Nephron (organoid): ENCODE measurements around the gene ULBP2.
A peak's percentile ranks its signal among the peaks of the same experiment; 100 is the strongest.
"Not testable (repeated sequence)": the region's sequence is repeated elsewhere in the genome, so short reads cannot be mapped to it uniquely, and the experiment has no call there.

Experiments used
- H3K27ac Mint-ChIP-seq, 3 experiments: 2 replicates each; pipeline ENCODE4 v1.8.0; 2020; ENCODE audit warnings: mixed read lengths in 3 of 3, mild to moderate bottlenecking in 2 of 3, moderate library complexity in 1 of 3
- H3K27me3 Mint-ChIP-seq: 2 replicates; pipeline ENCODE4 v1.8.0; 2021; ENCODE audit warnings: low read depth, mild to moderate bottlenecking, moderate library complexity, mixed read lengths
- H3K36me3 Mint-ChIP-seq: 2 replicates; pipeline ENCODE4 v1.8.0; 2020; ENCODE audit warnings: low read depth, mixed read lengths
- H3K4me1 Mint-ChIP-seq: 2 replicates; pipeline ENCODE4 v1.8.0; 2020; ENCODE audit warnings: mixed read lengths
- H3K4me3 Mint-ChIP-seq, 3 experiments: 2 replicates each; pipeline ENCODE4 v1.8.0; 2020; ENCODE audit warnings: mild to moderate bottlenecking in 3 of 3, mixed read lengths in 3 of 3, moderate library complexity in 2 of 3
- H3K9me3 Mint-ChIP-seq: 2 replicates; pipeline ENCODE4 v1.8.0; 2020; ENCODE audit warnings: mixed read lengths
- TF ChIP-seq, protein P1 (sequence below), 3 experiments: fragments of 200-600 bp; sonication (generic); IDR thresholded peaks; one replicate each; pipeline ENCODE4 v1.5.0; 2021; ENCODE audit warnings: antibody characterized with exemption in 3 of 3; ENCODE audit not compliant: unreplicated experiment in 3 of 3

Gene ULBP2

DNA sequence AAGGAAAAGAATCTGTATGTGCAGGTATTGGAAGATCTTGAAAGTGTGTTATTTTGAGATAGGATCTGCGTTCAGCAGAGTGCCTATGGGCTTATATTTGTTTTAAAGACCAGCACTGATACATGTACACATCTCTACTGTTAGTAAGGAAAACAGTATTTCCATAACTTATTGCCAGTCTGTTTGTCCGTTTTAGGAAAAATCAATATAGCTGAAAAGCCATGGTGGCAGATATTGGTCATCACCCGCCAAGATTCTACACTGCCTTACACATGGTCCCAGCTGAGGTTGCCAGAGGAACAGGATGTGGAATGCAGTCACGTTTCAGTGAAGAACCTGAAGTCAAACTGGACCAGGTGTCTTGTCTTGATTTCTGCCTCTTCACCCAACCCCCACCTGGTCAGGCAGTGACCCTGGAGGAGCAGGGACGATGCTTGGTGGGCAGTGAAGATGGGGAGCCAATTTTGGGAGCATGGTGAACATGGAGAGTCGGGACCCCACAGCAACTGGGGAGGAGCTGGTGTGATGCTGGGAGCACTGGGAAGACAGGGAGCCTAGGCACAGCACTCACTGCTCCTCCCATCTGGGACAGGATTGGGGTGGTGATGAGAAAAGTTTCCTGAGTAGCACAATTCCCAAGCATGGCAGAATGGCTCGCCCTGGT lies 14.0 kb downstream of the ULBP2 start:
- H3K27me3 Mint-ChIP-seq, result peaks cover 96% of the 10 kb centered on the region
- not testable (repeated sequence) for H3K27ac Mint-ChIP-seq, H3K36me3 Mint-ChIP-seq, H3K9me3 Mint-ChIP-seq, H3K4me1 Mint-ChIP-seq, H3K4me3 Mint-ChIP-seq

DNA sequence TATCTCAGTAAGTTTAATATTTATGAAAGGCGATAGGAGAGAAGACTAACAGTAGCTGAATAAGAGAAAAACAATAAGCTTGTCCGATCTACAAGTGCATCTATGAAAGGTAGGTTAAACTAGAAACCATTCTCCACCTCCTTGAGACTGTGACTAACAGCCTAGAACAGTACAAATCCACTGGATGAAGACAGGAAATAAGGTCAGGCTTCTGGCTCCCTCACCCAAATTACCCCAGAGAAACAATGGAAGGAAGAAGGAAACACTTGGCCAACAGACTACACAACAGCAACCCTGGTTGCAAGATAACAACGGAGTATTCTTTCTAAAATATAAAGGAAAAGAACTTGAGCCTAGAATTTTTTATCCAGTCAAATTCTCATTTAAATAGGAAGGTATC lies 16.3 kb downstream of the ULBP2 start:
- not testable (repeated sequence) for H3K4me3 Mint-ChIP-seq, H3K9me3 Mint-ChIP-seq, H3K4me1 Mint-ChIP-seq, H3K27ac Mint-ChIP-seq, H3K36me3 Mint-ChIP-seq
- H3K27me3 Mint-ChIP-seq, result peaks cover 96% of the 10 kb centered on the region

DNA sequence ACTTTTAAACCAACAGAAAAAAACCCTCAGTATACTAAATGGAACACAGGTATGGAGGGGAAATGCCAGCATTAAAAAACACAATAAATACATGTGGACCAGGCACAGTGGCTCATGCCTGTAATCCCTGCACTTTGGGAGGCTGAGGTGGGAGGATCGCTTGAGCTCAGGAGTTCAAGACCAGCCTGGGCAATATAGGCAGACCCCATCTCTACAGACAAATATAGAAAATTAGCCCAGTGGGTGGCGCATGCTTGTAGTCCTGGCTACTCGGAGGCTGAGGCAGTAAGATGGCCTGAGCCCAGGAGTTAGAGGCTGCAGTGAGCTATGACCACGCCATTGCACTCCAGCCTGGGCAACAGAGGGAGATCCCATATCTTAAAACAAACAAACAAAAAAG lies 18.0 kb downstream of the ULBP2 start:
- Mint-ChIP-seq H3K27me3 (peaks cover 100% of the 10 kb centered on the region), H3K4me1 (peaks cover 20% of the 10 kb centered on the region)
- not testable (repeated sequence) for H3K27ac Mint-ChIP-seq, H3K36me3 Mint-ChIP-seq, H3K4me3 Mint-ChIP-seq, H3K9me3 Mint-ChIP-seq

DNA sequence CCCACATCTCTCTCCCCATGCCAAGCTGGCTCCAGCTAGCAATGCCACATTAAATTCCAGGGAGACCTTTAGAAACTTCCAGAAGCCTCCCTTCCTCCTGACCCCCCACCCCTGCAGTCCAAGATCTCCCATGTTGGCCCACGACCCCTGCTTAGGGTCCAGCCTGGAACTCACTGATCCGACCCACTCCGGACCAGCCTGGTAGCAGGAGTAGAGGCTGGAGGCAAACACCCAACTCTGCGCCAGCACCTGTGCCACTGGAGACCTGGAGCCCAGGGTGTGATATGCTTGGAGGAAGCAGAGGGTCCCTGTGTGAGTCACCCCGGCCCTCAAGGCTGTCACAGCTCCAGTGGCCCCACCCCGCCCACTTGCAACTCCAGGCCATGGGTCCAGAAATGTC lies 18.7 kb downstream of the ULBP2 start:
- Mint-ChIP-seq H3K4me1 (peaks cover 22% of the 10 kb centered on the region), H3K27me3 (peaks cover 100% of the 10 kb centered on the region)

DNA sequence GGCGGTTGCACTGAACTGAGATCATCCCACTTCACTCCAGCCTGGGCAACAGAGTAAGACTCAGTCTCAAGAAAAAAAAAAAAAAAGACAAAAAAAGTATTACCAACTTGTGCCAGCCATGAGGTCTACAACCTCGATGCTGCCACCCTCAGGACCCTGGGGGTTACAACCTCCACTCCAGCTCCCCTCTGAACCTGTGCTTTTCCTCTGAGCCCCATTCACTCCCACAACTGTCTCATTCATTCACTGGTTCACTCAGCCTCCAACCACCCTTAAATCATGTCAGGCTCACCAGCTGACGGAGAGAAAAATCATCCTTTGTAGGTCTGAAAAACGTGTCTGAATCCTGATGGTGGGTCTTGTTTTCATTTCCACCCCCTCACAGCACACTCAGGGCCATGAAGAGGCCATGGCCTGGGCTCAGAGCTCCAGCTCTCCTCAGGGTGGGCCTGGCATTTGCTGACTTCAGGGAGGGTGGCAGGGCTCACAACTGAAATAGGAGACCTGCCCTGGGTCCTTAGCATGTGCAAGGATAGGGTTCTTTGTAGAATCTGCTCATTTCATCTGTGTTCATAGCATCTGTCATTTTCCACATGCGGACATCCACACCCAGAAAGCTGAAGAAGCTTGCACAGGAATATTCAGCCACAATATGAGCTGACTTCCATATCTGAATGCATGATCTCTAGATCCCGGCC lies 20.1 kb downstream of the ULBP2 start:
- H3K27me3 Mint-ChIP-seq, result peaks cover 100% of the 10 kb centered on the region
- TF ChIP-seq, protein P1, sequence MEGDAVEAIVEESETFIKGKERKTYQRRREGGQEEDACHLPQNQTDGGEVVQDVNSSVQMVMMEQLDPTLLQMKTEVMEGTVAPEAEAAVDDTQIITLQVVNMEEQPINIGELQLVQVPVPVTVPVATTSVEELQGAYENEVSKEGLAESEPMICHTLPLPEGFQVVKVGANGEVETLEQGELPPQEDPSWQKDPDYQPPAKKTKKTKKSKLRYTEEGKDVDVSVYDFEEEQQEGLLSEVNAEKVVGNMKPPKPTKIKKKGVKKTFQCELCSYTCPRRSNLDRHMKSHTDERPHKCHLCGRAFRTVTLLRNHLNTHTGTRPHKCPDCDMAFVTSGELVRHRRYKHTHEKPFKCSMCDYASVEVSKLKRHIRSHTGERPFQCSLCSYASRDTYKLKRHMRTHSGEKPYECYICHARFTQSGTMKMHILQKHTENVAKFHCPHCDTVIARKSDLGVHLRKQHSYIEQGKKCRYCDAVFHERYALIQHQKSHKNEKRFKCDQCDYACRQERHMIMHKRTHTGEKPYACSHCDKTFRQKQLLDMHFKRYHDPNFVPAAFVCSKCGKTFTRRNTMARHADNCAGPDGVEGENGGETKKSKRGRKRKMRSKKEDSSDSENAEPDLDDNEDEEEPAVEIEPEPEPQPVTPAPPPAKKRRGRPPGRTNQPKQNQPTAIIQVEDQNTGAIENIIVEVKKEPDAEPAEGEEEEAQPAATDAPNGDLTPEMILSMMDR (IDR thresholded peaks at IDR 0.05; ENCODE audit: unreplicated experiment in 3 of 3), result no peak
- no peaks in the 10 kb centered on the region for H3K36me3 Mint-ChIP-seq
- peak overlapping the region in 1 of 3 experiments; percentile 15 for H3K4me3 Mint-ChIP-seq
- no peak overlapping the region for H3K27ac Mint-ChIP-seq
- H3K4me1 Mint-ChIP-seq, result peaks cover 22% of the 10 kb centered on the region
- H3K9me3 Mint-ChIP-seq, result no peaks in the 10 kb centered on the region

More for the DNA sequence above, 18.7 kb downstream of the ULBP2 start:
- Mint-ChIP-seq H3K4me3 (no peak overlapping the region), H3K9me3 (no peaks in the 10 kb centered on the region), H3K27ac (no peak overlapping the region), H3K36me3 (no peaks in the 10 kb centered on the region)
- TF ChIP-seq, protein P1 (IDR thresholded peaks at IDR 0.05; ENCODE audit: unreplicated experiment in 3 of 3), result no peak

DNA sequence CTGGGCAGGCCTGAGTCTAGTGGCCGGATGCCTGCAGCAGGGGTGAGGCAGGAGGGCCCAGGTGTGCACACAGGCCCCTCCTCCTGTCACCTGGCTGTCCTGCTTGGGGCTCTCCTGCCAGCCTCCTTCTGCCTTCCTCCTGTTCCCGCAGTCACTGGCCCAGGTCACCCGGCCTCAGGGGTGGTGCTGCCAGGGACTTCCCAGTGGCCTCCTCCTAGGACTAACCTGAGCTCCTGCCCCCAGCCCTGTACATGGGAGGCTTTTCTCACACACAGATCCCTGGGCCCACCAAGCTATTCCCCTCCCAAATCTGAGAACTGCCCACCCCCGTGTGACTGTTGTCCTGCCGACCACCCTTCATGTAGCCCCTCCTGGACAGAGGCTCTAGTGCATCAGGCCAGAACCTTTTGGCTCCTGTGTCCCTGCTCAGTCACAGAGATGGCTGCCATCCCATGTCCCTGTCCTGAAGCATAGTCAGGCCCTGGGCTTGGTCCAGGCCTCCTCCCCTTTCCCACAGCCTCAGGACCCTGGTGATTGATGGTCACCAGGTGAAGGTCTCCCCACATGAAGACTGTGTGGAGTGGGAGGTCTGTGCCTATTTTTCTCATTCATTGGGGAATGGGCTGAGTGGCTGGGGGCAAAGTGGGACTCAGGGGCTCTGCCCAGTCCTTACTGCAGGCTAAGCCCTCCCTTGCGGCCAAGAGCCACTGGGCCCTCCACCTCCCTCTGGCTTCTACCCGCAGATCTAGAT lies 20.8 kb downstream of the ULBP2 start:
- TF ChIP-seq, protein P1 (IDR thresholded peaks at IDR 0.05; ENCODE audit: unreplicated experiment in 3 of 3), result no peak

DNA sequence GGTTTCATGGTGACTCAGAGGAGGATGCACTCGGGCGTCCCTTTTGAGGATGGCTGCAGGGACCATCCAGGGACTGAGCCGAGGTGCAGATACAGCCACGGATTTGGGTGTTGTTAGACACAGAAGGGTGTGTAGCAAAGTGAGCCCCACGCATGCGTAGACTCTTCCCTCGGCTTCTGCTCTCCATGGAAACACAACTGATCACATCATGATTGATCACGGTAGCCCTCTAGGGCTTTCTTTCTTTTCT lies 21.3 kb downstream of the ULBP2 start:
- TF ChIP-seq, protein P1 (IDR thresholded peaks at IDR 0.05; ENCODE audit: unreplicated experiment in 3 of 3), result no peak
- Mint-ChIP-seq H3K4me1 (peaks cover 22% of the 10 kb centered on the region), H3K27me3 (peaks cover 100% of the 10 kb centered on the region), H3K27ac (no peak overlapping the region), H3K36me3 (no peaks in the 10 kb centered on the region), H3K9me3 (no peaks in the 10 kb centered on the region), H3K4me3 (peak overlapping the region; percentile 87 to 91 (median 88))

More for the DNA sequence above, 20.8 kb downstream of the ULBP2 start:
- H3K27me3 Mint-ChIP-seq, result peaks cover 100% of the 10 kb centered on the region
- no peaks in the 10 kb centered on the region for H3K9me3 Mint-ChIP-seq
- no peaks in the 10 kb centered on the region for H3K36me3 Mint-ChIP-seq
- peaks cover 22% of the 10 kb centered on the region for H3K4me1 Mint-ChIP-seq
- no peak overlapping the region for H3K27ac Mint-ChIP-seq
- H3K4me3 Mint-ChIP-seq, result peak overlapping the region; percentile 87 to 91 (median 88)
